Adrenal gland (tissue), 12 donors: ENCODE measurements around the gene KLRC3. TPM values are rescaled to one million over a fixed set of nuclear protein-coding genes. Genes with fewer than 3 reads are reported as not detected.
"Not testable (repeated sequence)": the region's sequence is repeated elsewhere in the genome, so short reads cannot be mapped to it uniquely, and the experiment has no call there.

Experiments
- DNase-seq, 7 donors: peaks; one replicate each; pipeline ENCODE4 v3.0.0-alpha.2; 2019 to 2020
- H3K27ac ChIP-seq, 5 donors: fragments of 200-600 bp; sonication (generic) in 4 of 5; 1 replicate in 3 of 5; 2 replicates in 2 of 5; pipeline versions ENCODE4 v1.5.1 to v1.8.0; 2016 to 2020; ENCODE audit warnings: mild to moderate bottlenecking in 1 of 5
- H3K27me3 ChIP-seq: fragments of 200-600 bp; 2 replicates; pipeline ENCODE4 v1.8.0; 2021
- H3K36me3 ChIP-seq, 2 donors: fragments of 200-600 bp; replicated peaks in 1 of 2; 1 replicate in 1 of 2; 2 replicates in 1 of 2; pipeline versions ENCODE4 v1.5.1 to v1.8.0; 2018 to 2022
- H3K4me1 ChIP-seq, 2 donors: fragments of 200-600 bp; replicated peaks in 1 of 2; 1 replicate in 1 of 2; 2 replicates in 1 of 2; pipeline versions ENCODE4 v1.5.1 to v1.8.0; 2018 to 2021
- H3K4me3 ChIP-seq, 4 donors: fragments of 200-600 bp; sonication (generic) in 3 of 4; one replicate each; pipeline ENCODE4 v1.5.1; 2016 to 2018
- H3K9me3 ChIP-seq, 3 donors: fragments of 200-600 bp; sonication (generic) in 1 of 3; replicated peaks in 1 of 3; 1 replicate in 2 of 3; 2 replicates in 1 of 3; pipeline versions ENCODE4 v1.5.1 to v1.8.0; 2016 to 2021
- POLR2A ChIP-seq, 2 donors: fragments of 450-650 bp; IDR thresholded peaks; one replicate each; pipeline ENCODE4 v1.6.1; 2017; ENCODE audit warnings: antibody characterized with exemption in 2 of 2, mild to moderate bottlenecking in 2 of 2, moderate library complexity in 1 of 2
- WGBS, 4 donors: extraction: QIAGEN DNeasy Blood & Tissue Kit in 2 of 4; methylation state at CpG; one replicate each; pipeline versions ENCODE4 v1.1.5 to v1.1.7; 2013 to 2017; 5-methylcytosine and 5-hydroxymethylcytosine counted together
- intact Hi-C, 2 donors: fragments of 100-400 bp; cut with DNase I; formaldehyde crosslinking; loops; one replicate each; pipeline versions ENCODE4 v1.14.1 to v1.15.0; 2022 to 2023
- polyA plus RNA-seq, 3 donors: library from polyadenylated mRNA; stranded (reverse); fragments of 200-250 nt in 2 of 3; fragments of 350-450 nt in 1 of 3; fragmentation: Illumina TruSeq in 1 of 3; extraction: RNeasy Lipid Tissue Mini Kit (QIAGEN cat#74804) in 1 of 3; gene quantifications; one replicate each; pipeline ENCODE4 v1.2.3, GENCODE V29; 2013 to 2014
- total RNA-seq, 9 donors: library from RNA; depleted of rRNA in 4 of 9; stranded (reverse); fragments of >200 nt in 4 of 9; fragments of 120-200 nt in 1 of 9; fragmentation: NEBNext Ultra II Directional in 1 of 9; extraction: Animal tissue kit (Norgen Biotek cat#: 25700) in 1 of 9; gene quantifications; one replicate each; pipeline versions ENCODE4 v1.1.0 to v1.2.4, GENCODE V29; 2013 to 2023
- TF ChIP-seq, protein P1 (sequence below), 6 experiments: fragments of 450-650 bp in 4 of 6; fragments of 200-600 bp in 2 of 6; sonication (generic) in 1 of 6; IDR thresholded peaks; 1 replicate in 5 of 6; 2 replicates in 1 of 6; pipeline versions ENCODE4 v1.5.1 to v1.8.0; 2016 to 2021; ENCODE audit warnings: antibody characterized with exemption in 6 of 6, mild to moderate bottlenecking in 2 of 6, moderate library complexity in 1 of 6
- donor health status: healthy with polysubstance abuse.
- donor health status: Bipolar disorder and iron deficiency.
- donor health status: DM: yes; HTN: yes; CAD: no.
- donor health status: DM: no; HTN: no; CAD: no.
- donor health status: DM: no; HTN: no; CAD: no.
- donor health status: DM: yes; HTN: yes; CAD: no.

KLRC3 gene
- total and polyA plus RNA-seq, 12 donors = 0.17 to 0.26 TPM; not detected in 10

DNA sequence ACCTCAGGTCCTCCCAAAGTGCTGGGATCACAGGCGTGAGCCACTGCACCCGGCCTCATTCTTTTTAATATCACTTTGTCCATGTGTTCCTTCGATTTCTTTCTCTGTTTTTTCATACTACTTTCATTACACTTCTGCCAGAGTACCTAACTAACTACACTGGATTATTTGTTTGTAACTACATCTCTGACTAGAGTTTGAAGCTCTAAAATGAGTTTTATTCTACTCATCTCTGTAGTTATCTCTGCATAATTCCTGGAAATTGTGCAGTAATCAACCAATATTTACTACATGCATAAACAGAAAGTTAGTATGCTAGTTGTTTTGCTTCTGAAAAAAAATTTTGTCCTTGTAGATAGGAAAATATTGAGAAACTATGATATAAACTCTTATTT, 45.8 kb downstream of the KLRC3 start:
- intact Hi-C loops = no loop called here
- WGBS, 4 donors = 89 to 94% (median 91%) methylated on average over 3 of the region's 3 CpGs
- Histone ChIP-seq H3K4me1 (peaks cover 0 to 1% of the 10 kb centered on the region in 2 donors), H3K4me3 (no peak overlapping the region), H3K36me3 (no peaks in the 10 kb centered on the region), H3K9me3 (no peaks in the 10 kb centered on the region), H3K27me3 (no peaks in the 10 kb centered on the region), H3K27ac (no peak overlapping the region)
- TF ChIP-seq, protein P1, sequence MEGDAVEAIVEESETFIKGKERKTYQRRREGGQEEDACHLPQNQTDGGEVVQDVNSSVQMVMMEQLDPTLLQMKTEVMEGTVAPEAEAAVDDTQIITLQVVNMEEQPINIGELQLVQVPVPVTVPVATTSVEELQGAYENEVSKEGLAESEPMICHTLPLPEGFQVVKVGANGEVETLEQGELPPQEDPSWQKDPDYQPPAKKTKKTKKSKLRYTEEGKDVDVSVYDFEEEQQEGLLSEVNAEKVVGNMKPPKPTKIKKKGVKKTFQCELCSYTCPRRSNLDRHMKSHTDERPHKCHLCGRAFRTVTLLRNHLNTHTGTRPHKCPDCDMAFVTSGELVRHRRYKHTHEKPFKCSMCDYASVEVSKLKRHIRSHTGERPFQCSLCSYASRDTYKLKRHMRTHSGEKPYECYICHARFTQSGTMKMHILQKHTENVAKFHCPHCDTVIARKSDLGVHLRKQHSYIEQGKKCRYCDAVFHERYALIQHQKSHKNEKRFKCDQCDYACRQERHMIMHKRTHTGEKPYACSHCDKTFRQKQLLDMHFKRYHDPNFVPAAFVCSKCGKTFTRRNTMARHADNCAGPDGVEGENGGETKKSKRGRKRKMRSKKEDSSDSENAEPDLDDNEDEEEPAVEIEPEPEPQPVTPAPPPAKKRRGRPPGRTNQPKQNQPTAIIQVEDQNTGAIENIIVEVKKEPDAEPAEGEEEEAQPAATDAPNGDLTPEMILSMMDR (IDR thresholded peaks at IDR 0.05) = no peak
- no peak for TF ChIP-seq POLR2A (IDR thresholded peaks at IDR 0.05)
- DNase-seq = no peak

DNA sequence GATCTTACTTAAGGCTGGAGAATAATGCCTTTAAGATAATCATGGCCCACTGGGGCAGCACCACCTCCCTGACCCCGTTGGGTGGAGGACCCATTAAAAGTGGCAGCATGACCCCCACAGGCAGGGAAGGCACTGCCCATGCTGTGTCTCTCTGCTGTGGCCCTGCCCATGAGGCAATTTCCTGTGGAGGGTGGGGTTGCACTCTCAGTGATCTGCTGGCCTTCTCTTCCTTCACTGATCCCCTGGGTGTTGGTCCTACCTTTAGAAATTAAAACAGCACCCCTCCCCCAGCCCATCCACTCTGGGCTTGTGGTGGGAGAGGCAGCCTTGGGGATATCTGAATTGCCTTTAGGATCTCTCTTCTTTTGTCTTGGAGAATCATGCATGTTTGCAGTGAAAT, 47.8 kb downstream of the KLRC3 start:
- 42 to 71% (median 44%) methylated on average over 1 of the region's 1 CpG for WGBS, 4 donors
- Histone ChIP-seq H3K4me1 (peaks cover 0 to 9% of the 10 kb centered on the region in 2 donors), H3K27ac (no peak overlapping the region), H3K9me3 (no peaks in the 10 kb centered on the region), H3K36me3 (no peaks in the 10 kb centered on the region), H3K27me3 (no peaks in the 10 kb centered on the region), H3K4me3 (no peak overlapping the region)
- no peak for TF ChIP-seq POLR2A (IDR thresholded peaks at IDR 0.05)
- TF ChIP-seq, protein P1 (IDR thresholded peaks at IDR 0.05) = no peak
- no peak for DNase-seq
- intact Hi-C loops = no loop called here

DNA sequence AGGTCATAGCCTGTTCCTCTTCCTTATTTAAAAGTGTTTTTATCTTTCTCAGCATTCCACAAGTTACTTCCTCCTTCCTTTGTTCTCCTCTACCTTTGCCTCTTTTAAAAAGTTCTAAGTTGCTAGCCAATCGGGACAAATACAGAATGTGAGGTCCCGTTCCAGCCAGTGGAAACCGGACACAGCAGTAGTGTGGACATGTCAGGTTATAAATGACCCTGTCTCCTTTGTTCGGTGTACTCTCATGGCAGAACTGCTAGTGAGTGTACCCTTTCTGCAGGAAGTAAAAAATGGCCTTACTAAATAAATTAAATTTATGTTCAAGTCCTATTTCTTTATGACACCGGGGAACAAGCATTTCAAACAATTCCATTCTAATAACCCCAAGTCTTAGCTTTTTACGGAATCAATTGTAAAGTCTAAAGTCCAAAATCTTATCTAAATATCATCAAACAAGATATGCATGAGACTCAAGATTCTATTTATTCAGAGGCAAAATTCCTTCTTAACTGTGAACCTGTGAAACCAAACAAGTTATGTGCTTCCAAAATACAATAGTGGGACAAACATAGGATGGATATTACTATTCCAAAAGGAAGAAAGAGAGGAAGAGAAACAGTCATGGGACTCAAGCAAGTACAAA, 48.4 kb downstream of the KLRC3 start:
- WGBS, 4 donors = 68 to 74% (median 73%) methylated on average over 6 of the region's 6 CpGs
- H3K27ac ChIP-seq, H3K4me3 ChIP-seq, DNase-seq, H3K27me3 ChIP-seq, H3K9me3 ChIP-seq, H3K36me3 ChIP-seq, intact Hi-C loops: not testable (repeated sequence)
- H3K4me1 ChIP-seq = peaks cover 0 to 11% of the 10 kb centered on the region in 2 donors

DNA sequence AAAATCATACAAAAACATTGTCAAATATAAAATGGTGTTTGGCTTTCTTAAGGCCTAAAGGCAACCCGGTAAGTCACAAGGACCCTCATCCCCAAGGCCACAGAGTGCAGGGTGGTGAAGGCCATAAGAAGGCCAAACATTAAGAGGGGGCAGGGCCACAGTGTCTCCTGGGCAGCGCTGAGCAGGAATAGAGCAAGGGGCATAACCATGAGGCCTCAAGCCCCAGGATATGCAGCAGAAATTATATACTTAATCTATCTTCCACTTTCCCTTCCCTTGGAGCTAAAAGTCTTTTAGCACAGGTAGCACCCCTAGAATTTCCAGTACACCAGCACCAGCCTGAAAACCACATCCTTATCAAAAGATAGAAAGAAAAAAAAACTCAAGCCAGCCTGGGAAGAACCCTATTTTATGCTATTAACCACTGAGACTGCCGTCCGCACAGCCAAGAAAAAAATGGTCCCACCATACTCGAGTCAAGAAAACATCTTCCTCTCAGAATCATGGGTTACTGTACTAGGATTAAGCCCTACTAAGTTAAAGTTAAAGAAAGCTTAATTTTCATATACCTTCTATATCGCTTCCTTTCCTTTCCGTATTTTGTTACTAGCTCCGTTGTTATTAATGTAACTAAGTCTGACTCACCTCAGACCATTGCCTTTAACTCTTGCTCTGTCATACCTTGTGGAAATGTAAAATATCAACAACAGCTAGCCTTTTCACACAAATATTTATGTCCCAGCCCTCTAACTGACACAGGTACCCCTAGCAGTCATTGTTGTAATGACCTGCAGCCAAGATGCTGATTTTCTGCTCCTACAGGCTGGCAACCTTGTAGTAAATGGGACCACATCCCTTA, 50.6 kb downstream of the KLRC3 start:
- Histone ChIP-seq H3K4me1 (peaks cover 16 to 29% of the 10 kb centered on the region in 2 donors), H3K9me3 (no peaks in the 10 kb centered on the region), H3K27me3 (no peaks in the 10 kb centered on the region), H3K36me3 (no peaks in the 10 kb centered on the region), H3K4me3 (no peak overlapping the region), H3K27ac (no peak overlapping the region)
- TF ChIP-seq, protein P1 (IDR thresholded peaks at IDR 0.05) = no peak
- TF ChIP-seq POLR2A (IDR thresholded peaks at IDR 0.05) = no peak
- DNase-seq = no peak
- WGBS, 4 donors = 75 to 85% (median 84%) methylated on average over 8 of the region's 8 CpGs
- intact Hi-C loops = no loop called here
